Calu3 (cell line): ENCODE measurements around the gene CETN1. TPM values are rescaled to one million over a fixed set of nuclear protein-coding genes. Genes with fewer than 3 reads are reported as not detected.

ENCODE experiments used
- BruUV-seq: library from RNA; stranded (reverse); fragments of 400-500 nt; replicated peaks from 2 replicates; lab custom pipeline; 2021; lab: Mats Ljungman, UMichigan
- CTCF ChIA-PET: fragments of 300-600 bp; sonication (Branson Sonifier 250); formaldehyde crosslinking; loops from one replicate; lab custom pipeline; 2022; ENCODE audit warnings: antibody characterized with exemption; lab: Charles Lee
- DNase-seq: peaks from one replicate; pipeline ENCODE4 v3.0.0; 2022
- H3K27ac Mint-ChIP-seq: one replicate; pipeline ENCODE4 v1.8.0; 2022; ENCODE audit warnings: mixed read lengths; ENCODE audit not compliant: unreplicated experiment
- H3K27me3 Mint-ChIP-seq: one replicate; pipeline ENCODE4 v1.8.0; 2022; ENCODE audit warnings: mixed read lengths; ENCODE audit not compliant: unreplicated experiment
- H3K36me3 Mint-ChIP-seq: one replicate; pipeline ENCODE4 v1.8.0; 2022; ENCODE audit warnings: mild to moderate bottlenecking, moderate library complexity, mixed read lengths; ENCODE audit not compliant: insufficient read depth, unreplicated experiment
- H3K4me1 Mint-ChIP-seq: one replicate; pipeline ENCODE4 v1.8.0; 2022; ENCODE audit warnings: mild to moderate bottlenecking, low read depth, mixed read lengths; ENCODE audit not compliant: unreplicated experiment
- H3K4me3 Mint-ChIP-seq: one replicate; pipeline ENCODE4 v1.8.0; 2022; ENCODE audit warnings: mild to moderate bottlenecking, low read depth, moderate library complexity, mixed read lengths; ENCODE audit not compliant: unreplicated experiment
- H3K9me3 Mint-ChIP-seq: one replicate; pipeline ENCODE4 v1.8.0; 2022; ENCODE audit warnings: low read depth, mixed read lengths; ENCODE audit not compliant: unreplicated experiment
- CTCF ChIP-seq: fragments of 200-600 bp; IDR thresholded peaks from one replicate; pipeline ENCODE4 v1.8.0; 2022; ENCODE audit warnings: antibody characterized with exemption; ENCODE audit not compliant: unreplicated experiment
- intact Hi-C: fragments of 100-400 bp; cut with micrococcal nuclease; formaldehyde crosslinking; loops from one replicate; pipeline ENCODE4 v1.10.0; 2022; ENCODE audit not compliant: unreplicated experiment
- total RNA-seq: library from RNA; stranded (reverse); gene quantifications from 2 replicates; pipeline ENCODE4 v1.2.3, GENCODE V29; 2022

CETN1 gene
- total RNA-seq, 1 experiment from 2014 or later: not detected

GRCh38 chr18:616380-616995, 36.3 kb downstream of the CETN1 start:
- CTCF ChIA-PET: interaction anchor here (2.1 kb wide), 1 partner anchor 323 kb away, joined by 4 read pairs; no protein-coding TSS in a partner anchor
- H3K27ac Mint-ChIP-seq: no peak overlapping the region
- no TSS peak for BruUV-seq
- peaks cover 13% of the 10 kb centered on the region for H3K27me3 Mint-ChIP-seq
- no peaks in the 10 kb centered on the region for H3K36me3 Mint-ChIP-seq
- peak; percentile 21 for DNase-seq
- no peak overlapping the region for H3K4me3 Mint-ChIP-seq
- H3K9me3 Mint-ChIP-seq: no peaks in the 10 kb centered on the region
- intact Hi-C loops: loop anchor here (1.0 kb wide), 1 partner anchor 330 kb away; no protein-coding TSS in a partner anchor
- no peaks in the 10 kb centered on the region for H3K4me1 Mint-ChIP-seq
- TF ChIP-seq CTCF: no peak

GRCh38 chr18:617970-618504, 37.9 kb downstream of the CETN1 start:
- no peak for DNase-seq
- Mint-ChIP-seq H3K27me3 (no peaks in the 10 kb centered on the region), H3K27ac (no peak overlapping the region), H3K9me3 (no peaks in the 10 kb centered on the region), H3K4me1 (no peaks in the 10 kb centered on the region), H3K36me3 (no peaks in the 10 kb centered on the region), H3K4me3 (no peak overlapping the region)
- CTCF ChIA-PET: interaction anchor here (0.7 kb wide), 1 partner anchor 155 kb away, joined by 3 read pairs; no protein-coding TSS in a partner anchor
- no TSS peak for BruUV-seq
- intact Hi-C loops: no loop called here
- no peak for TF ChIP-seq CTCF

GRCh38 chr18:618618-619017, 38.4 kb downstream of the CETN1 start:
- no peak for DNase-seq
- Mint-ChIP-seq H3K4me1 (no peaks in the 10 kb centered on the region), H3K9me3 (no peaks in the 10 kb centered on the region), H3K27ac (no peak overlapping the region), H3K27me3 (no peaks in the 10 kb centered on the region), H3K36me3 (no peaks in the 10 kb centered on the region), H3K4me3 (no peak overlapping the region)
- intact Hi-C loops: no loop called here
- TF ChIP-seq CTCF: no peak
- BruUV-seq: no TSS peak
- CTCF ChIA-PET: no interaction called here

- no TSS peak for BruUV-seq
- no peak overlapping the region for H3K27ac Mint-ChIP-seq
- CTCF ChIA-PET: interaction anchor here (0.6 kb wide), 1 partner anchor 37 kb away, joined by 3 read pairs; no protein-coding TSS in a partner anchor
- intact Hi-C loops: no loop called here
- no peaks in the 10 kb centered on the region for H3K27me3 Mint-ChIP-seq
- no peaks in the 10 kb centered on the region for H3K36me3 Mint-ChIP-seq
- no peaks in the 10 kb centered on the region for H3K9me3 Mint-ChIP-seq
- DNase-seq: no peak
- no peaks in the 10 kb centered on the region for H3K4me1 Mint-ChIP-seq
- TF ChIP-seq CTCF: no peak
- no peak overlapping the region for H3K4me3 Mint-ChIP-seq
Measured at GRCh38 chr18:621291-622043, 41.3 kb downstream of the CETN1 start.
